Activated T-helper 1 cell treated with anti-CD3 and anti-CD28 coated beads, Interleukin-12 subunit alpha, Interleukin-12 subunit beta, Interleukin-2, Interleukin-4 antibody, amounts not matched to agents 30 ng/mL and 10 ng/mL and 1 ng/mL, durations not matched to agents 14 hours and 24 hours and 36 hours (primary cell): ENCODE data around the gene CLMP. TPM values are rescaled to one million over a fixed set of nuclear protein-coding genes. Genes with fewer than 3 reads are reported as not detected.
"Not testable (repeated sequence)": the region's sequence is repeated elsewhere in the genome, so short reads cannot be mapped to it uniquely, and the experiment has no call there.

Experiments used
- DNase-seq: peaks from one replicate; pipeline ENCODE4 v3.0.0; 2021; ENCODE audit warnings: low spot score
- H3K27ac Mint-ChIP-seq: one replicate; pipeline ENCODE4 v1.8.0; 2021; ENCODE audit warnings: mild to moderate bottlenecking, mixed read lengths
- H3K27me3 Mint-ChIP-seq: one replicate; pipeline ENCODE4 v1.8.0; 2022; ENCODE audit warnings: mild to moderate bottlenecking, moderate library complexity, mixed read lengths; ENCODE audit not compliant: insufficient read depth
- H3K36me3 Mint-ChIP-seq: one replicate; pipeline ENCODE4 v1.8.0; 2021; ENCODE audit warnings: low read depth, mixed read lengths
- H3K4me1 Mint-ChIP-seq: one replicate; pipeline ENCODE4 v1.8.0; 2021; ENCODE audit warnings: low read depth, mixed read lengths
- H3K4me3 Mint-ChIP-seq: one replicate; pipeline ENCODE4 v1.8.0; 2021; ENCODE audit warnings: mild to moderate bottlenecking, moderate library complexity, mixed read lengths
- H3K9me3 Mint-ChIP-seq: one replicate; pipeline ENCODE4 v1.8.0; 2021; ENCODE audit warnings: mixed read lengths
- intact Hi-C: fragments of 100-400 bp; cut with micrococcal nuclease; formaldehyde crosslinking; loops from one replicate; pipeline ENCODE4 v1.15.1; 2024
- total RNA-seq: library from RNA; stranded (reverse); gene quantifications from 2 replicates; pipeline ENCODE4 v1.2.3, GENCODE V29; 2022

CLMP gene
- total RNA-seq, 1 donor from 2014 or later = not detected

DNA sequence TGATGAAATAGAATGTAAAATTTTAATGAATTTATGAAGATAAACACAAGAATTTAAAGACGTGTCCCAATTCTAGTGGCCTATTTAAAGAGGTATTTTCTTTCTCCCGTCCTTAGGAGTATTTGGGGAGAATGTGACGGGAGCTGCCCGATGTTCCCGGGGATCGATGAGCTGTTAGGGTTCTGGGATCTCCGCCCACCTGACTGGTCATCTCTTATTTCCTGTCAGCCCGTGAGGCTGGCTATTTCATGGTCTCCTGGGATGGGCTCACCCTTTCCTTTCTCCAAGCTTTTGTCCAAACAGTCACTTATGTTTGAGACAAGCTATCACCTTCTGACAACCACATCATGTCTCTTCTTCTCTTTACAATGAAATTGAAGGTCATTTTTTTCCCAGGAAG lies 16.9 kb upstream of the CLMP start:
- DNase-seq = no peak
- intact Hi-C loops = no loop called here
- H3K27me3 Mint-ChIP-seq = peaks cover 57% of the 10 kb centered on the region
- no peak overlapping the region for H3K27ac Mint-ChIP-seq
- no peak overlapping the region for H3K4me3 Mint-ChIP-seq
- no peaks in the 10 kb centered on the region for H3K4me1 Mint-ChIP-seq
- no peaks in the 10 kb centered on the region for H3K36me3 Mint-ChIP-seq
- no peaks in the 10 kb centered on the region for H3K9me3 Mint-ChIP-seq

DNA sequence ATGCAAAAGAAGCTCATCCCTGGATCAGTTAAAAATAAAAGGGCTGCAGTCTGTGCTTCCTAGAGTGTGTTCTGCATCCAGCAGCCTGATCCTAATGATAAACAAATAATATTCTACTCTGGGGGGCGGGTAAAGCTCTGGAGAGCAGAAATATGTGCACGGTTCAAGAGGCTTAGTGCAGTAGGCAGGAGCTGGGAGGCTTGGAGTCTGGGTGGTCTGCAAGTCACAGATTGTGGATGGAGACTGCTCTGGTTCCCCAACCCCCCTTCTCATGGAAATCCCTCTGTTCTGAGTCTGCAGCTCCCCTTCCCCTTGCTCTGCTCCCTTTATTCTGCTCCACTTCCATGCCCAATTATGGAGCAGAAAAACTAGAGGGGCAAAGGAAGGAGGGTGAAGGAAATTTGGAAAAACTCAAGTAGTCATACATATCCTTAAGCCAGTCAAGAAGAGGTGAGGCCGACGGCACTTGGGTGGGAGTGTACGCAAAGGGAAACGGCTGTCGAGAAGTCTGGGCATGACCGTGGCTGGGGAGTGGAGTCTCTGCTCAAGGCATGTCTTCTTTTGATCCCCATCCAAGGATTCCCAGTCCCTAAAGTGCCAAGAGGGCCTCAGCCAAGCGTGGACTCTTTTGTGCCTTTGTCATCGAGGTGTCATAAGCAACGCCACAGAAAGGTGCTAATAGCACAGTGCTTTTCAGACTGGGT lies 16.3 kb upstream of the CLMP start:
- H3K4me1 Mint-ChIP-seq = no peaks in the 10 kb centered on the region
- intact Hi-C loops = no loop called here
- H3K36me3 Mint-ChIP-seq = no peaks in the 10 kb centered on the region
- DNase-seq = no peak
- H3K9me3 Mint-ChIP-seq = no peaks in the 10 kb centered on the region
- H3K4me3 Mint-ChIP-seq = no peak overlapping the region
- peaks cover 62% of the 10 kb centered on the region for H3K27me3 Mint-ChIP-seq
- H3K27ac Mint-ChIP-seq = no peak overlapping the region

DNA sequence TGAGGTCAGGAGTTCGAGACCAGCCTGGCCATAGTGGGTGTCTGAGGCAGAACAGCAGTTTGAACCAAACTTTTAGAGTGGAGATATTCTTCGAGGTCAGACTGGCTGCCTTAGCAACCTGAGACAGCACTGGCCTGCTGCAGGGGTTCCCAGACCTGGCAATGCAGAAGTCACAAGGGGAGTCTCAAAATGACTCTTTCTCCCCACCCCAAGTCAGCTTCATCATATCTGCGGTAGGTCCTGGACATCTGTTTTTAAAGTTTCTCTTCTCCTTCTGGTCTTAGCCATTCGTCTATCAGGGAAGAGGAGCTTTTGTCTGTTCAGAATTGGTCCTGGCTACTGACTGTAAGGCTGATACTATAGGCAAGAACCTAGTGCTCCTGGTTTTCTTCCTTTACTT lies 14.5 kb upstream of the CLMP start:
- Mint-ChIP-seq H3K36me3 (no peaks in the 10 kb centered on the region), H3K4me3 (no peak overlapping the region), H3K4me1 (no peaks in the 10 kb centered on the region), H3K9me3 (no peaks in the 10 kb centered on the region), H3K27ac (no peak overlapping the region), H3K27me3 (peaks cover 52% of the 10 kb centered on the region)
- intact Hi-C loops = no loop called here
- no peak for DNase-seq

DNA sequence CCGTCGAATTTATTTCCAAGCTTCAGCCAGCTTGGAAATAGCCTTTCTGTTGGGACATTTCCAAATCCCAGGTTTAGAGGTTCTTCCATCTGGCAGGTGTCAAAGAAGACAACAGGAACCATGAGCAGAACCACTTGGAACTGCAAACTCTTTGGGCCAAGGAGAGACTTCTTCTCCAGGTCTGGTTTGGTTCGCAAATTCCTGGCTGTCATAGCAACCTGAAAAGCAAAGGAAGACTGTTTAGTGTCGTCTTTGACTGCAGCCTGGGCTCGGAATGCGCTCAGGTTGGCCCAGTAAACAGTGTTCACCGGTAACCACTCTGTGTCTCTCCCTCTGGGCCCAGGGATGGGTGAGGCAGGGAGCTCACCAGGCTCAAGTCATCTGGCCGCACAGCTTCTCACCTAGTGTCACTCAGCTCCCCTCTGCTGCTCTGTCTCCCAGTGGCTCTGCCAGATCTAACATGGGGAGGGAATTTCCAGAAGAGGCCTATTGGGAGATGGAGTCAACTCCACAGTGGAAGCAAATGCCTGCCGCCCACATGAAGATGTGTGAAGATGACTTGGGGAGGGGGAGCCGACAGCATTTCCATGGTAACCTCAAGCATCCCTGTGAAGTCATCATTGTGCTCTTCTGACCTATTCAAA lies 11.9 kb upstream of the CLMP start:
- no peak overlapping the region for H3K27ac Mint-ChIP-seq
- H3K4me3 Mint-ChIP-seq = no peak overlapping the region
- intact Hi-C loops = no loop called here
- H3K36me3 Mint-ChIP-seq = no peaks in the 10 kb centered on the region
- no peak for DNase-seq
- H3K4me1 Mint-ChIP-seq = no peaks in the 10 kb centered on the region
- H3K9me3 Mint-ChIP-seq = no peaks in the 10 kb centered on the region
- H3K27me3 Mint-ChIP-seq = peaks cover 47% of the 10 kb centered on the region

DNA sequence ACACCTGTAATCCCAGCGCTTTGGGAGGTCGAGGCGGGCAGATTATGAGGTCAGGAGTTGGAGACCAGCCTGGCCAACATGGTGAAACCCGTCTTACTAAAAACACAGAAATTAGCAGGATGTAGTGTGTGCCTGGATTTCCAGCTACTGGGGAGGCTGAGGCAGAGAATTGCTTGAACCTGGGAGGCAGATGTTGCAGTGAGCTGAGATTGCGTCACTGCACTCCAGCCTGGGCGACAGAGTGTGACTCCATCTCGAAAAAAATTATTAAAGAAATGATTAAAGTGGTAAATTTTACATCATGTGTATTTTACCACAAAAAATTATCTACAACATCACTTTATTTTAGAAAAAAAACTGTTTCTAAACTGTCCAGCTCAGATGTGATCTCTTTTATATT lies 11.0 kb upstream of the CLMP start:
- H3K27ac Mint-ChIP-seq, H3K9me3 Mint-ChIP-seq, intact Hi-C loops, H3K36me3 Mint-ChIP-seq, DNase-seq, H3K4me1 Mint-ChIP-seq, H3K4me3 Mint-ChIP-seq: not testable (repeated sequence)
- H3K27me3 Mint-ChIP-seq = peaks cover 48% of the 10 kb centered on the region

DNA sequence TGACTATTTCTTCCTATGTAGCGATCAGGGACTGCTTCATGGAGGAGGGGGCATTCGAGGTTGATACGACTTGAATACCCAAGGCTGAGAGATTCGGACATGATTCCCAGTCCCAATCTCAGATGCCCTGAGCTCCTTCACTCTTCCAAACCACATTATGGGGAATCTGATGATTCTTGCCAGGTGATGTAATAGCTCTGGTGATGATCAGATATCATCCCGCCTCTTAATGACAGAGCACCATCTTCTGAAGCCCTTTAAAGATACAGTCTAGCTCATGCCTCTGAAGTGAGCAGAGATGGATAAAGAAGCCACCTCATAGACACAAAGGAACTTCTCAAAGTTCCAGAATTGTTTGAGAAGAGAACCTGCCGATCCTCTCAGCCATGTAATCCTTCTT lies 8.9 kb upstream of the CLMP start:
- intact Hi-C loops = no loop called here
- Mint-ChIP-seq H3K27ac (no peak overlapping the region), H3K36me3 (no peaks in the 10 kb centered on the region), H3K9me3 (no peaks in the 10 kb centered on the region), H3K27me3 (peaks cover 58% of the 10 kb centered on the region), H3K4me1 (no peaks in the 10 kb centered on the region), H3K4me3 (no peak overlapping the region)
- DNase-seq = no peak

DNA sequence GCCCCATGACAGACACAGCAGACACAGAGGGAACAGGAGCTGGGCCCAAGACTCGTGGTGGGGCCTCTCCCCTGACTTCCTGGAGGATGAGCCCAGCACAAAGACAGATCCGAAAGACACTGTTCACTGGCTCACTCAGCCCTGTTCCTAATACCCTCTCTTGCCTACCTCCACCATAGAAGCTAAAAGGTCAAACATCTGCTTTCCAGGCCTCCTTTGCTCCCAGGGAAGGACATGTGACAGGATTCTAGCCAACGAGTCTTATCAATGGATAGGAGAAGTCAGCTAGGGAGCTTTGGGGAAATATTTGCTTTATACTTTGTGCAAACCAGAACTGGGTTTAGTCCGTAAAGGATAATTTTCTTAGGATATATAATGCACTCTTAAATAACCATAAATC lies 8.4 kb upstream of the CLMP start:
- Mint-ChIP-seq H3K9me3 (no peaks in the 10 kb centered on the region), H3K27me3 (peaks cover 54% of the 10 kb centered on the region), H3K4me1 (no peaks in the 10 kb centered on the region), H3K27ac (no peak overlapping the region), H3K36me3 (no peaks in the 10 kb centered on the region), H3K4me3 (no peak overlapping the region)
- intact Hi-C loops = no loop called here
- DNase-seq = no peak

DNA sequence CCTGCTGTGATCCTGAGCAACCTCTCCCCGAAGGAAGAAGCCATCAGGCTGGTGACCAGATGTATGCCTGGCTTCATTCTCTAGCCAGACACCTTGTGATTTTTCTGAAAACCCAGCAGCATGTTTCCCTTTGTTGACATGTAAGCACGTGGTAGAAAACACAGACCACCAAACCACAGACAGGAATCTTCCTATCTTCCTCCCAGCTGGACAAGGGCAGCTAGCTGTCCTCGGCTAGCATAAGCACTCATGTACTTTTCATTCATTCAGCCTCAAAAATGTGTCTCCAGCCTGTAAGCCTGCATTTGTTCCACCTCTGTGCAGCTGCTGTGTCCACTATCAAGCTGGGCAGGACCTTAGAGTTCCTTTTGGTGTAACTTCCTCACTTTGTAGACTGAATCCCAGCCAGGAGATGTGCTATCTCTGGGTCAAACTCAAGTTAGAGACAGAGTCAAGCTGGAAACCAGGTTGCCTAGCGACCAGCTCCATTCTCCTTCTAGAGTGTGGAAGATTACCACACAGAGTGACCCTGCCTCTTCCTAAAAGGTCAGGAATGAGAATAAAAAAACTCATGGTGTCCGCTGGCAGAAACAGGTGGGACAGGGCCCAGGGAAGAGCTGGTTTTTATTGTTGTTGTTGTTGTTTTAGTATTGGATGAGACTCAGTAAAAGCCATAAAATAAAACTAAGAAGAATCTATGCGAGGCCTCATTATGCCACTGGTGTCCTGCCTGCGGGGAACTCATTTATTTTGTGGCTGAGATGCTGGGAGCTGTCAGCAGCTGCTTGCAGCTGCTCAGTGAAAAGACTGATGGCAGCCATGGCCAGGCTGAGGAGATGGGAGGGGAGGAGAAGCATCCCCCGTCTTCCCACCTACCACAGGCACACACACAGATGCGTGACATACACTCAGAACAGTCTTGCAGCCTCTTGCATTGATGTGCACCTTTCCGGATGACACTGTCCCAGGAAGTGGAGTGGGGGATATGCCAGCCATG lies 7.4 kb upstream of the CLMP start:
- no peaks in the 10 kb centered on the region for H3K36me3 Mint-ChIP-seq
- H3K4me3 Mint-ChIP-seq = no peak overlapping the region
- H3K4me1 Mint-ChIP-seq = no peaks in the 10 kb centered on the region
- DNase-seq = no peak
- no peak overlapping the region for H3K27ac Mint-ChIP-seq
- no peaks in the 10 kb centered on the region for H3K9me3 Mint-ChIP-seq
- intact Hi-C loops = no loop called here
- H3K27me3 Mint-ChIP-seq = peaks cover 57% of the 10 kb centered on the region

DNA sequence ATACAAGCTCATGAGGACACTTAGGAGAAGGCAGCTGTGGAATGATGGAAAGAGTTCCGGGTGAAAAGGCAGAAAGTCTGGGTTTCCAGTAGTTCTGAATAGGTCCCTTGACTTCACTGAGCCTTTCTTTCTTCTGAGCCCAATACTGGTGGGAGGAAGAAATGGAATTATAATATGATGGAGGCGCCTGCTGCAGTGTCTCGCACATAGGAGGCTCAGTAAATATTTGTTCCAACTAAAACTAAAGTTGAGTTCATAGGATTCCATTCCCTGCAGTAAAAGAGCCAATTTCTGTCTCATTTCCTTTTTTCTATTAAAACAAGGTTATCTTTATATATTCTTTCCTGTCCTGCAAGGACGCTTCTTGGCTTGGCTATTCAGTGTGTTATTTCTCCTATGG lies 5.2 kb upstream of the CLMP start:
- Mint-ChIP-seq H3K4me3 (no peak overlapping the region), H3K27ac (no peak overlapping the region), H3K27me3 (peaks cover 65% of the 10 kb centered on the region), H3K4me1 (peaks cover 4% of the 10 kb centered on the region), H3K9me3 (no peaks in the 10 kb centered on the region), H3K36me3 (no peaks in the 10 kb centered on the region)
- intact Hi-C loops = no loop called here
- no peak for DNase-seq

DNA sequence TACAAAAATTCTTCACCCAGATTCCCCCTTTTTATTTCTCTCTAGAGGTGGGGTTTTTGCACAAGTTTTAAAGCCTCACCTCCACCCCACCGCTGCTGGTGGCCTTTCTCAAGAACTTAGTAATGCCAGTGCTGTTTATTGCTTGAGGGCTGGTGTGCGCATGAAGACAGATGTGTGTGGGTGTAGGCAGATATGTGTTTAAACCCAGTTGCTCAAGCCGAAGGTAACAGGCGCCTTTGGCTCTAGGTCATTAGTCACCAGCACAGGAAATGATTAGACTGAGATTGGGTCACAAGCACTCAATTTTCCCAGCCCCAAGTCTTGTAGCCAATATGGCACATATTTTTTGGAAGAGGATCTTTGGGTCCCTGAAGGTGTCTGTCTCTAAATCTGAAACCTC lies 2.7 kb upstream of the CLMP start:
- intact Hi-C loops = no loop called here
- H3K27me3 Mint-ChIP-seq = peaks cover 80% of the 10 kb centered on the region
- H3K36me3 Mint-ChIP-seq = no peaks in the 10 kb centered on the region
- H3K4me1 Mint-ChIP-seq = peaks cover 5% of the 10 kb centered on the region
- no peak overlapping the region for H3K27ac Mint-ChIP-seq
- no peak overlapping the region for H3K4me3 Mint-ChIP-seq
- H3K9me3 Mint-ChIP-seq = no peaks in the 10 kb centered on the region
- DNase-seq = no peak

DNA sequence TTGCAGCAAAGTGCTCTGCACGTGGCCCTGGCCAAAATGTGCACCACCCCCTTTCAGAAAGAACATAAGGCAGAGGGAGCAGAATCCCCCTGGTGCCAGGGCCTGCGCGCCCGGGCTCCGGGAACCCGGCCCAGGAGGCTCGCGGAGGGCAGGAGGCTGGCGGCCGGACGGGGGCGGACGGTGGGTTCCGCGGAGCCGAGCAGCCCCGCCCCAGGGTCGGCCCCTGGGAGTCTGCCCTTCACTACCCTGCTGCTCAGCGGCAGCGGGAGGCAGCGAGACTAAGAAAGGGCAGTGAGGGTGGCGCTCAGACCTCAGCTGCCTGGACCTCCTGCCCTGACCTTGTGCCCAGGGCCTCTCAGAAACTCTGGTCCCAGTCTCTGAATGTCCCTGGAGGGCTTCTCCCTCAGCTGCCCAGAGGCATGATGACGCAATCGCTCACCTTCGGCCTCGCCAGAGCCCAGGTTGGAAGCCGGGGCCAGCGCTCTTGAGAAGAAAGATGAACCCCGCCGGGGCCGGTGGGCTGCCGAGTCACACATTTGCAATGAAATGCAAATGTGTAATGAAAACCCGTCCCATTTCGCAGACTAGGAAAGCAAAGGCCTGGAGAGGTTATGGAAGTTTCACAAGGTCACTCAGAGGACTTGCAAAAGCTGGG lies 1.1 kb upstream of the CLMP start:
- H3K27ac Mint-ChIP-seq = no peak overlapping the region
- intact Hi-C loops = no loop called here
- H3K27me3 Mint-ChIP-seq = peaks cover 83% of the 10 kb centered on the region
- H3K9me3 Mint-ChIP-seq = no peaks in the 10 kb centered on the region
- DNase-seq = no peak
- H3K4me1 Mint-ChIP-seq = peaks cover 13% of the 10 kb centered on the region
- no peaks in the 10 kb centered on the region for H3K36me3 Mint-ChIP-seq
- H3K4me3 Mint-ChIP-seq = no peak overlapping the region

DNA sequence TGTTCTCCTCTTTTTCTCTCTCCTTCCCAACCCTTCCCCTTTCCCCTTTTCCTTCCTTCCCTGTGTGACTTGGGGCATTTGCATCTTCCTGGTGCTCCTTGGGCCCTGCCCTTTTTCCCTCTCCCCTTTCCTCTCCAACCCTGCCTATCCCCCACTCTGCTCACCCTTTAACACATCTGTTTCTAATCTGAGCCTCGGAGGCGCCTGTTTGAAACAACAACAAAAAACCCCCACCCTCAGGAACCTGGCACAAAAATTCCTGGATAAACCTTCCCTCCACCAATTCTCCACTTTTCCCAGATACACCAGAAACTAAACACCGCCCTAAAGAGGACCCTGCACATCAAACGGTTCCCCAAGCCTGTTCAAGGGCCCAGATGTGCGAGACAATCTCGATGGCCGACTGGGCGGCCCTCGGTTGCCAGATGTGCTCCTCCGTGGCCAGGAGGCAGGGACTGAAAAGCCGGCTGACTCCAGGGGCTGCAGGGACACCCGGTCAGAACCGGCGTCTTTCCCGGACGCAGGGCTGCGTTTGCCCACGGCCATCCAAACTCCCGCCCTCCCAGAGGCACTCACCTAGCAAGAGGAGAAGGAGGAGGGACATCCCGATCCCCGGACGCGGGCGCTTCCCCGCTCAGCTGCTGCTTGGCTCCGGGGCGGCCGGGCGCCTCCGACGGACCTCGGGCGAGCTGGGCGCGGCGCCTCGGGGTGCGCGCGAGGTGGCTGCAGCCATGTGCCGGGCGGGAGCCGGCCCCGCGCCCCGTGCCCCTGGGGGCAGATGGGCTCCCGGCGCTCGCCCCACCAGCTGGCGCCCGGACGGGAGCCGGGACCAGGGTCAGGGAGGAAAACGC lies 486 bp downstream of the CLMP start:
- no peak for DNase-seq
- H3K36me3 Mint-ChIP-seq = no peaks in the 10 kb centered on the region
- intact Hi-C loops = no loop called here
- peaks cover 13% of the 10 kb centered on the region for H3K4me1 Mint-ChIP-seq
- no peak overlapping the region for H3K4me3 Mint-ChIP-seq
- no peaks in the 10 kb centered on the region for H3K9me3 Mint-ChIP-seq
- no peak overlapping the region for H3K27ac Mint-ChIP-seq
- peaks cover 78% of the 10 kb centered on the region for H3K27me3 Mint-ChIP-seq
